ENCODE results near the gene NFATC2. TPM values are rescaled to one million over a fixed set of nuclear protein-coding genes. Genes with fewer than 3 reads are reported as not detected.
A peak's percentile ranks its signal among the peaks of the same experiment; 100 is the strongest.
"Not testable (repeated sequence)": the region's sequence is repeated elsewhere in the genome, so short reads cannot be mapped to it uniquely, and the experiment has no call there.

The NFATC2 gene
- total RNA-seq, 1 donor from 2014 or later, result 2.7 TPM

DNA sequence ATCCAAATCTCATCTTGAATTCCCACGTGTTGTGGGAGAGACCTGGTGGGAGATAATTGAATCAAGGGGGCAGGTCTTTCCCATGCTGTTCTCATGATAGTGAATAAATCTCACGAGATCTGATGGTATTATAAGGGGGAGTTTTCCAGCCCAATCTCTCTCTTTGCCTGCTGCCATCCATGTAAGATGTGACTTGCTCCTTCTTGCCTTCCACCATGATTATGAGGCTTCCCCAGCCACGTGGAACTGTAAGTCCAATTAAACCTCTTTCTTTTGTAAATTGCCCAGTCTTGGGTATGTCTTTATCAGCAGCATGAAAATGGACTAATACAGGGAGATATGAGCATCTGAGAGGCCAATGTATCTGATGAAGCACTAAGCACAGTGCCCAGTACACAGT, 26.0 kb upstream of the NFATC2 start:
- DNase-seq (ENCODE audit: low read depth in 2 of 2), result not testable (repeated sequence)

DNA sequence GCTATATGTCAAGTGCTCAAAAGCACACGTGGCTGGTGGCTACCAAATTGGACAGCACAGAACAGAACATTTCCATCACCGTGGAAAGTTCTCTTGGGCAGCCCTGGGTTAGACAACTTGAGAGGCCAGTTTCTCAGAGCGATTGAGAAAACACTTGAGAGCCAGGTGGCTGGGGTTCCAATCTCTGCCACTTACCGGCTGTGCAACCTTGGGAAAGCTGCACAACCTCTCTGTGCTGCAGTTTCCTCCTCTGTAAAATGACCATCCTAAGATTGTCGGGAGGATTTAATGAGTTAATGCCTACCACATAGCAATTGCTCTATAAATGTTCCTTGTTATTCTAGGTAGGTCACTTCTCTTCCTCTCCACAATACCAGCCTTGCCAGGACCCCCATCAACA, 25.1 kb upstream of the NFATC2 start:
- DNase-seq (ENCODE audit: low read depth in 2 of 2), result no peak

DNA sequence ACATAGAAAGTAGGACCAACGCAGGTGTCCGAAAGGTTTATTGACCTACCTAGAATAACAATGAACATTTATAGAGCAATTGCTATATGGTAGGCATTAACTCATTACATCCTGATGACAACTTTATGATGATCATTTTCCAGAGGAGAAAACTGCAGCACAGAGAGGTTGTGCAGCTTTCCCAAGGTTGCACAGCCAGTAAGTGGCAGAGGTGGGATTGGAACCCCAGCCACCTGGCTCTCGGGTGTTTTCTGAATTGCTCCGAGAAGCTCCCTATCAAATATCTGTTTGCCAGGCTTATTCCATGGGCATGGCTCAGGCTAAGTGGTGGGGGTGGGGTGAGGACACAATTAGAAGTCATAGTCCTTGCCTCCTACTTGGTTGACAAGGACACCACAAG, 24.1 kb upstream of the NFATC2 start:
- DNase-seq (ENCODE audit: low read depth in 2 of 2), result no peak

DNA sequence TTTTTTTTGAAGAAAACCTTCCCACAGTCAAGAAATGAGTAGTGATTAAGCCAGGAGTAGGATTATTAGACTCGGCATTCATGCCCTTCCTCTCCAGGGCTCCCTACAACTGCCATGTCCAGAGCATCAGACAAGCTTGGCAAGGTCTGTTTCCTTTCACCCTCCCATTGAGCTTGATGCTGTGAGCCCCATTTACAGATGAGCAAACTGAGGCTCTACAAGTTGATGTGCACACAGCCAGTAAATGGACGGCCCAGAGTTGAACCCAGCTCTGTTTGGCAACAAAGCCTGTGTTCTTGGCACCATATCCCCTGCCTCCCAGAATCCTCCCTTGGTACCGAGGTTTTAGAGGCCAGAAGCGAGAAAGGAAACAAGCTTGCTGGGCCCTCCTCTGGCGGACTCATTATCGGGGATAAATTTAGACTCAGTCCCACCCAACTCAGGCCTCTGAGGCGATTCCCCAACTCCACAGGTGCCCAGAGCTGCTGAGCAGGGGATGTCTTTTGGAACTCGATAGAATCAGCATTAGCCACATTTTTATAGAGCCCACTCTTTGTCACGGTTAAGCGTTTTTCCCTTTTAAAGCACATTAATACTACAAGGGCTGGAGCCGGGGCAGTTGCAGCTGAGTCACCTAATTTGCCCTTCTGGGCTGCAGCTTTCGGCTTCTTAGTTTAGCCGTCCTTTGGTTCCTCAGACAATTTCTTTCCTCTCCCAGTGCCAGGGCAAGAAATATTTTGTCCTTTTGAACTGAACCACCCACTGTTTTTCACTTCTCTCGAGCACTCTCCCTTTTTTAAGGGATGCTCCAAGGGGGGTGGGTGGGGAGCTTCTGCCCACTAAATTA, 23.0 kb upstream of the NFATC2 start:
- no peak for DNase-seq (ENCODE audit: low read depth in 2 of 2)

DNA sequence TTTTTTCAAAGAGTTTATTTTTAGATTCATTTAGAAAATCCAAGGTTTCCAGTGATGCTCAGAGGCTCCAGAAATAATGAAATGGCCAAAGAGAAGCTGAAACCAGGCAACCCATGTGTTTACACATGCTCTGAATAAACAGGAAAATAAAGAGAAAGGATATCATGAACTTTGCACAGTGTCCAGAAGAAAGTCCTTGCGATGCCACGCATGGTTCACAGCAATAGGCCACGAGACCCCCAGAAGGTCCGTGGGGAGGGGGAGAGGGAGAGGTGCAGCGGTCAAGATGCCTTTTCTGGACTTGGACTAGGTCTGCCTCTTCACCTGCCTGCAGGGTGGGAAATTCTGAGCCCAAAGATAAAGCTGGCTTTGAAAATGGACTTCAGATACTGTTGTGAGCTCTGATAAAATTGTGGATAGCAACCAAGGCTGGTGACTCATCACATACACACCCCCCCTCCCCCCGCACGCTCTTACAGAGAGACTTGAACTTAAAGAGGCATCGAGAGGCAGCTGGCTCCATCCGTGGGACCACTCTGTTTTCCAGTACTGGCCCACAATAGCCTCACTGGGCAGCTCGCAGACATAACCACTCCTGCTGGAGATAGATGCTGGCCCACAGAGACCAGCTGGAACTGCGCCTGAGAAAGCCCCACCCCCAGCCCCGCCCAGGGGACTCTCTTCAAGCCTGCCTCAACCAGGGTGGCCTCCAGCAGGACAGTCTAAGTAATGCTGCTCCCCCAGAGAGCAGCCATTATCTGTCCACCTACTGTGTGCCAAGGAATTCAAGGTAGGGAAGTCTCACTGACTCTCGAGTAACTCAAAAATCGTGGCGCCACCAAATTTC, 21.2 kb upstream of the NFATC2 start:
- peak in 1 of 2 donors; percentile 94 for DNase-seq (ENCODE audit: low read depth in 2 of 2)

DNA sequence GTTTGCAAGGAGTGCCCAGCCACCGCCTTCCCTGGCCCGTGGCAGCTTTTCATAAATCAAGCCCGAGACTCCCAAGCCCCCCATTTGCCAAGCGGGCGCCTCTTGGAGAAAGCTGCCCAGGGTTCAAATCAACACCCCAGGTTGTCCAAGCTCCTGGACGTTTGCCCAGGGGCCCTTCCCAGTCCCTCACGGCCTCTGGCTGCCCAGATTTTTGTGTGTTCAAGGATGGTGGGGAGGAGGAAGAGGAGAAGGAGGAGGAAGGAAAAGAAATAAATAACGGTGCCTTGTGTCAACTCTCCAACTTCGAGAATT, 20.6 kb upstream of the NFATC2 start:
- no peak for DNase-seq (ENCODE audit: low read depth in 2 of 2)

DNA sequence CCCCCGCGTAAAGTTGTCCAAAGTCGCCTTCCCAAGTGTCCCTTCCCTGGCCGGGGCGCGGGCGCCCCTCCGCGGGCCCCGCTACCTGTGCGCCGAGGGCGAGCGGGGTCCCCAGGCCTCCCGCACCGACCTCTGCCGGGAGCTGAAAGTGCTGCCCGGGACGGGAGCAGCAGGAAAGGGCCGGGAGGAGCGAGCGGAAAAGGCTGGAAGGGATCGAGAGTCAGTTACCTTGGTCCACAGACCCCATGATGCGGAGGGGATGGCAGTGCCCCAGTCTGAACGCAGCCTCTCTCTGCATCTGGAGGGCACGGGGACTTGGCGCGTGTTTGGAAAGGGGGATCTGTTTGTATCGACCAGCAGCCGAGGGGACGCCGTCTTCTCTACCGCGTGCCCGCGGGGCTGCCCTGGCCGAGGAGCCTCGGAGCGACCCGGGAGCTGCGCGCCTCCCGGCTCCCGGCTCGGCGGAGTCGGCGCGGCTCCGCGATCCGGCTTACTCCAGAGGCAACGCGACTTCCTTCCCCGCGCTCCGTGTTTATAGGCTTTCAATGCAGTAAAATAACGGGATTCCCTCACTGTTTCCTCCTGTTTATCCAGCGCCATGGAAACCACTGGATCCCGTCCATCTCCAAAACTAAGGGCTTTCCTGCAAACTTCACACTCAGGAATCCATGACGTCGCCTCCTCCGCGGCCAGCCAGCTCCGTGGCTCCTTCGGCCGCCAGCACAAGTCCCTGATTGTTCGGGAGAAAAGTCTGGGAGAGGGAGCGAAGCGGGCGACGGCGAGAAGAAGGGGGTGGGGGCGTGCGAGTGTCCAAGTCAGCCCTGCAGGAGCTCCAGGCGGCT, 20.0 kb upstream of the NFATC2 start:
- peak; percentile 92 to 98 for DNase-seq (ENCODE audit: low read depth in 2 of 2)

DNA sequence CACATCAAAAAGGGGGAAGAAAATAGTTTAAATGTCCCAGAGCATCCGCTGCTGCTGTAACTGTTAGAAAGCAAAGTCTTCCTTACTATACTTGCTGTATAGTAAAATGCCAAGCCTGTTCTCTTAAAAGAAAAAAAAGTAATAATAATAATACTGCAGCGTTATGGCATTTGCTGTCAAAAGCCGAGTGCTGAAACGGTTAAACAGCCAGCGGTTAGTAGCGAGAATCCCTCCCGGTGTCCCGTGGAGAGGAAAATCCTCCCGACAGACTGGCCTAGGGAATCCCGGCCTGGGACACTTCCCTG, 19.5 kb upstream of the NFATC2 start:
- DNase-seq (ENCODE audit: low read depth in 2 of 2), result no peak

DNA sequence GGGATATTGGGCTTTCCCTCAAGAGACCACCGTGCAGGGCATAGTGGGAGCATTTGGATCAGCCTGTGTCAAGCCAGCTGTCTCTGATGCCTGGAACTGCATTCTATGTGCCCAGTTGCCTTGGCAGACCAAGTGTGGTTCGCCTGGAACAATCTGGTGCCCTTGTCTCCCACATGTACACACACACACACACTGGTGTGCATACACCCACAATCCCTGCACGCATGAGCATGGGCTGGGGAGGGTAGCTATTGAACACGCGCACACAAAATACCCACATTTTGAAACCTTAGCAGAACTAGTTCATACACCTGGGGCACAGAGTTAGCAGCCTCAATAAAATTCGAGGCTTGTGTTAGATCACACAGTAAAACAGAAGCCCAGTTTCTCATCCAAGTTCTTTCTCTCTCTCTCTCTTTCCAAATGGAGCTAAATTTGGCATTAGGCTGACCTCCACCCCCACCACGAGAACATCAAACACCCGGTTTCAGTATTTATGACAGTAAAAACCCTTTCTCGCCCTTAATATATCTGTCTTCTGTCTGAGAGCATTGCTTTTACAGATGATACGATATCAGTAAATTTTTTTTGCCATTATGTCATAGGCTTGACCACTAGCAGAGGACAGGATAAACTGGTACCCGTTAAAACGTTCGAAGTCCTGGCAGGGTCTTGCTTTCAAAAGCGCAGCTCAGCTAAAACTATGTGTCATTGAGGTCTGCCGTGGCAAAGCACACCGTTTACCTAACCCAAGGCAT, 18.2 kb upstream of the NFATC2 start:
- peak in 1 of 2 donors; percentile 13 for DNase-seq (ENCODE audit: low read depth in 2 of 2)

DNA sequence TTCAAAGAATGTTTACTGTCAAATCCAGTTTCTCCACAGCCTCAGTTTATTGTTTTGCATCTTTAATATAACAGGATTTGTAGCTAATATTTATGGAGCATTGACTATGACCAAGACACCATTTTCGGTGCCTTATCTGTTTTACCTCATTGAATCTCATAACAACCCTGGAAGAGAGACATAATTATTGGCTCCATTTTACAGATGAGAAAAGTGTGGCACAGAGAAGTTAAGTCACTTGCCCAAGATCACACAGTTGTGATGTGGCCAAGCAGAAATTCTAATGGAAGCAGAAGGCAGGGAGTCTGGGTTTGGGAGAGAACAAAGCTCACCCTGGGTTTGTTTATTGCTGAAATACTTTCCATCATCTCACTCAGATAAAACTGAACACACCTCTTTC, 17.5 kb upstream of the NFATC2 start:
- no peak for DNase-seq (ENCODE audit: low read depth in 2 of 2)

DNA sequence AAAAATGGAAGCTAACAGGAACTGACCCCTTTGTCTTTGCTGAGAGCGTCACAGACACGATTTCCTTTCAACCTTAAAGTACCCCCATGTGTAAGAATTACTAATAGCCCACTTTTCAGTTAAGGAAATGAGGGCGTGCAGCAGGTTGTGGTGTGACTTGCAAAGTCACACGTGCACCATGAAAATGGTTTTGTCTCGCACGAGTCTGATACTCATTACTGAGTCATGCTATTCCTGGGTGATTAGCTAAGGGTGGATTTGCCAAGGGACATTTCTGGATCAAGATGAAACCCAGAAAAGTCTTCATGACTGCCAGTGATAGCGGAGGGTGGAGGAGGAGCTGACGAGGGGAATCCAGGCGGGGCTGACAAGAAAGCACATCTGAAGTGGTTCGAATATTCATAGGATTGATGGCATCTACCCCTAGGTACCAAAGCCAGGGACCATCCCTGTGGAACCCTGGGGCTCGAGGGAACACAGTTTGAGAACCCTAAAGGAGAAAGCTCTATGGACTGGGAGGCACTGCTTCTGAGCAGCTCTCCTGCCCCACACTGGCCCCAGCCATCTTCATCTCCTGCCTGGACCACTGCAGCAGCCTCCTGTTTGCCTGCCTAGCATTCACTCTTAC, 12.1 kb upstream of the NFATC2 start:
- DNase-seq (ENCODE audit: low read depth in 2 of 2), result peak; percentile 57 to 75

DNA sequence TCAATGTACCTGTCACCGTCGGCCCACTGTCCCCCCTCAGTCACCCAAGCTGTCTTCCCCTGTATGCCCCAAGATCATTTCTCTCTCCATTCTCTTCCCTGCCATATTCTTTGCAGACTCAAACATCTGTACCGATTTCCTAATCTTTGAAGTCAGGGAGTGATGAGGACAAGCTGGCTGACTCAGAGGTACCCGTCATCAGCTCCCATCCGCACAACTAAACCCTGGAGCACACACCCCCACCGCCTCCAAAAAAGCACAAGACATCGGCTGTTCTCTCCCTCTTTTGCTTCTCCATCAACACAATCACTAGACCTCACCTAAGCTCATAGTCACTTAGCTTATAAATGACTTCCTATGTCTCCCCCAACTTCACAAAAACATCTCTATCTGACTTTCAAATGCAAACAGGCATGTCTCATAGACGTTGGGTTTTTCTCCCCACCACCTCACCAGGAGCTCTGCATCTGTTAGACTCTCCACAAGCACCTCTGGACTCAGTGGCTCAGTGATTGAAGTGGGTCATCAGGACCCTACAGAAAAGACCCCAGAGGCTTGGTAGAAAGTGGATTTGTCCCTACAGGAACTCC, 11.5 kb upstream of the NFATC2 start:
- no peak for DNase-seq (ENCODE audit: low read depth in 2 of 2)

DNA sequence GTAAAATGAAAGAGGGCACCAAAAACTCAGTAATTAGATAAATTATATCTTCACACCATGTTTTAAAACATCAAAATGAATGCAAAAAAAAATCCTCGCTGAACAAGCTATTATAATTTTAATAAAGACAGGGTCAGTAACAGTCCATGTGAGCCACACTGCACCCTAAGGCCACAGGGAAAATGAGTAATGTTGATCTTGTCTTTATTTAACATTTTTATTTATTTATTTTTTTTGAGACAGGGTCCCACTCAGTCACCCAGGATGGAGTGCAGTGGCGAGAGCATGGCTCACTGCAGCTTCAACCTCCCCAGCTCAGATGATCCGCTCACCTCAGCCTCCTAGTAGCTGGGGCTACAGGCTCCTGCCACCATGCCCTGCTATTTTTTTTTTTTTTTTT, 8.7 kb upstream of the NFATC2 start:
- no peak for DNase-seq (ENCODE audit: low read depth in 2 of 2)

DNA sequence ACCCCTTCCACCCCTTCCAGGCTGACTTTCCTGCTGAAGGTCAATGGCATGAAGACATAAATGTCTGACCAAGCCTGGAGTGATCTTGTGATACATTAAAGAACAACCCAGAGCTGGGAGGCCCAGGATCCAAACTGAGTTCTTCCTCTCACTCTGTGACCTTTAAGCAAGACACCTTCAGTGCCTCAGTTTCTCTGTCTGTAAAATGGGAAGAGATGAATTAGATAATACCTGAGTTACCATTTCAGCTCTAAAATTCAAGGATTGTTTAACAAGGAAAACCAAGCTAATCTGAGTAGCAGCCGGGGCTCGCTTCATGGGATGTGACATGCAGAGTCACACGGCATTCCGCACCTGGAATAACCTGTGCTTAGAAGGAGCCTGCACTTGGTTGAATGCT, 7.0 kb upstream of the NFATC2 start:
- no peak for DNase-seq (ENCODE audit: low read depth in 2 of 2)

DNA sequence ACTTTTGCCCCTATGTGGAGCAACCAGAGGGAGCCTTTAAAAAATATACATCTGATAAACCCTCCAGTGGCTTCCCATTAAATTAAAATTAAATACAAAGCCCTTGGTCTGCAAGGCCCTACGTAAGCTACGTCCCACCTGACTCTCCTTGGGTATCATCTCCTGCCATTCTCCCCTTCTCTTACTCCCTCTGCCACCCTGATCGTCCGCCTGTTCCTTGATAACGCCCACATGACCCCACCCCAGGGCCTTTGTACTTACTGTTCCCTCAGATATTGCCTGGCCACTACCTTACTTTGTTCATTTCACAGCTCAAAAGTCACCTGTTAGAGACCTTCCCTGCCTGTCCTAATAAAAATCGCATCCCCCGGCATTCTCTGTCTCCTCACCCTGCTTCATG, 5.4 kb upstream of the NFATC2 start:
- DNase-seq (ENCODE audit: low read depth in 2 of 2), result no peak

DNA sequence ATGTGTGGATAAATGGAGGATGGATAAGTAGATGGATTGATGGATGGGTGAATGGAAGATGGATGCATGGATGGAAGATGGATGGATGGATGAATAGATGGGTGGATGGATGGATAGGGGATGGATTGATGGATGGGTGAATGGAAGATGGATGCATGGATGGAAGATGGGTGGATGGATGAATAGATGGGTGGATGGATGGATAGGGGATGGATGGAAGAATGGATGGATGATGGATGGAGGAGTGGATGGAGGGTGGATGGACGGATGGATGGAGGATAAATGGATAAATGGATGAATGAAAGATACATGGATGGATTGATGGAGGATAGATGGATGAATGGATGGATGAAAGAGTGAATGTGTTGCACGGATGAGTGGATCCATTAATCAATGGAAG, 3.0 kb upstream of the NFATC2 start:
- no peak for DNase-seq (ENCODE audit: low read depth in 2 of 2)

DNA sequence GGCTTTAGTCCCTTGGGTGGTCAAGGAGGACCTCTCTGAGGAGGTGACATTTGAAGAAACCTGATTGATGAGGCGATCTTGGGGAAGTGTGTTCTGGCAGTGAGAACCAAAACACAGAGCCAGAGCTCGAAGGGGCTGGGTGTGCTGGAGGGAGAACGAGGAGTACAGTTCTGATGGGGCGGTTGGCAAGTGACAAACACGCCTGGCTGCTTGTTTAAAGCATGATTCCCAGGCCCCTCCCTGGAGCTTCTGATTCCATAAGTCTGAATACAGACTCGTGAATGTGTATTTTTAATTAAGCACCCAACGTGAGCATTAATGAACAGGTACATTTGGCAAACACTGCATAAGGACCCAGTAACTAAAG, 886 bp upstream of the NFATC2 start:
- no peak for DNase-seq (ENCODE audit: low read depth in 2 of 2)

DNA sequence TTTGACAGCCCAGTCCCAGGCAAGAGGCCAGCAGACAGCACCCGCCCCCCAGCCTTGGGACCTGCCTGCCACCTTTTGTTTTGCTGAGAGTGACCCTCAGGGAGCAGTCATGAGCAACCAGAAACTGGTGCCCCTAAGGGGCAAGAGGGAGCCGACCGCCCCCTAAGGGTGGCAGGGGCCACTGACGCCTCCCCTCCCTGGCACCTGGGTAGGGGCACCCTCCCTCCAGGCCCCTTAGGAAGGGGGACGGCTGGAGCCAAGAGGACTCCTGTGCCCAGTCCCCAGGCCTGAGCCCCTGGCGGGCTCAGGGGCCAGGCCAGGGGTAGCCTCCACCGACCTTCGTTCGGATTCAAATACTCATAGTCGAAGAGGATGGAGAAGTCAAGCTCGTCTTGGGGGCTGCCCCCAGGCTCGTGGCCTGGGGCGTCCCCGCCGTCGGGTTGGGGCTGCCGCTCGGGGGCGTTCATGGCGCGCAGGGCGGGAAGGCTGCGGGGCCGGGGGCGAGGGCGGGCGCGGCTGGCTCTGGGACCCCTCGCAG, 417 bp downstream of the NFATC2 start:
- peak in 1 of 2 donors; percentile 35 for DNase-seq (ENCODE audit: low read depth in 2 of 2)

DNA sequence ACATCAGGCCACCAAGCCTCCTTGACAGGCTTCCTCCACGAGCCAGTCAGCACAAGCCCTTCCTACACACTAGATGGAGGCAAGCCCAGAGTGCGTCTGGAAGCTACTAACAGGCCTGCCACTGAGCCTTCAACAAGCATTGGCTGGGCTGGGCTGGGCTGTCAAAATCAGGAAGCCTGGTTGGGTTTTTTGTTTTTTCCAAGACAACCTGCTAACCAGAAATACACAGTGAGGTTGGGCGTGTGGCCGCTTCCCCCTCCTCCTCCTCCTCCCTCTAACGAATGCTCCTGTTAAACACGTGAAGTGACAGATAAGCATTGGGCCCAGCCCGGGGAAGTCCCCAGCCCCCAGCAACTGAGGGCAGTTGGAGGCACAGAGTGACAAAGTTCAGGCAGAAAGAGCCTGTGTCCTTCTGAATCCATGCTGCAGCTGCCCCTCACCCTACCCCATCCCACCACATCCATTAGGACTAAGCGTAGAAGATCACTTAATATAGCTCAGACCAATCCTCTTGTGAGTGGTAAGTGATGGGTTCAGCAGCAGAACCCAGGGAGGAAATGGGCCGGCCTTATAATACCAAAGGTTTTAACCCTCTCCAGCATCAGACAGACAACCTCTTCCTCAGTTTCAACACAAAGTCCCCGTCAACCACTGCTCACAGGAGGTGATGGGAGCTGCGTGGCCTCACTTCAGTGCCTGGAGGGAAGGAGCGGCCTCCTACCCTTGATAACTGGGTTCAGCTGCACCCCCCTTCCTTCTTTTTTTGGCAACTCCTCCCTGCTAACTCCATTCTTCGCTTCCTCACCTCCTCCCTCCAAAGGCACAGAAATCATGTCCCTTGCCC, 1.1 kb downstream of the NFATC2 start:
- DNase-seq (ENCODE audit: low read depth in 2 of 2), result peak; percentile 76 to 93

Measured in dermis microvascular lymphatic vessel endothelial cell (primary cell).